Panc1 (cell line): Measurements from ENCODE around the gene C8A. TPM values are rescaled to one million over a fixed set of nuclear protein-coding genes. Genes with fewer than 3 reads are reported as not detected.

ENCODE experiments used
- ATAC-seq: fragments of 200-7000 bp; cut with Tn5 transposase; 2 replicates; pipeline ENCODE4 v1.9.1; 2020; ENCODE audit warnings: mild to moderate bottlenecking, moderate library complexity
- BruUV-seq: library from RNA; stranded (reverse); fragments of 400-500 nt; replicated peaks from 2 replicates; lab custom pipeline; 2021; lab: Mats Ljungman, UMichigan
- CTCF ChIA-PET: fragments of 300-600 bp; sonication (Branson Sonifier 250); formaldehyde crosslinking; loops from one replicate; lab custom pipeline; 2022; ENCODE audit warnings: antibody characterized with exemption; lab: Charles Lee
- POLR2A ChIA-PET: fragments of 300-600 bp; sonication (Branson Sonifier 250); formaldehyde crosslinking; loops from one replicate; lab custom pipeline; 2022; ENCODE audit warnings: antibody characterized with exemption; lab: Charles Lee
- DNase-seq: peaks from one replicate; pipeline ENCODE4 v3.0.0-alpha.2; 2010; ENCODE audit warnings: low read depth, low spot score
- H3K27ac ChIP-seq: 2 replicates; pipeline ENCODE4 v1.5.1; 2011; ENCODE audit warnings: mild to moderate bottlenecking, low read length, inconsistent platforms
- H3K27me3 ChIP-seq: fragments of 200-500 bp; sonication (Bioruptor generic); 2 replicates; pipeline ENCODE4 v1.6.0; 2014; ENCODE audit warnings: low read length, inconsistent platforms; ENCODE audit not compliant: control insufficient read depth, insufficient read depth
- H3K36me3 ChIP-seq: fragments of 200-500 bp; sonication (Bioruptor generic); 2 replicates; pipeline ENCODE4 v1.5.1; 2014; ENCODE audit warnings: inconsistent platforms, mild to moderate bottlenecking, low read length, moderate library complexity; ENCODE audit not compliant: control insufficient read depth, insufficient read depth
- H3K4me1 ChIP-seq: 2 replicates; pipeline ENCODE4 v1.5.1; 2011; ENCODE audit warnings: inconsistent platforms, mild to moderate bottlenecking, low read length, moderate library complexity; ENCODE audit not compliant: control insufficient read depth, insufficient read depth
- H3K4me3 ChIP-seq, 2 experiments: 2 replicates each; pipeline ENCODE4 v1.5.1; 2011 to 2012; ENCODE audit warnings: low read depth in 2 of 2, low read length in 2 of 2, mild to moderate bottlenecking in 2 of 2, inconsistent platforms in 1 of 2, moderate library complexity in 1 of 2
- H3K9me3 ChIP-seq: fragments of 200-500 bp; sonication (Bioruptor generic); 2 replicates; pipeline ENCODE4 v1.5.1; 2014; ENCODE audit warnings: low read depth, mild to moderate bottlenecking, inconsistent platforms, low read length, moderate library complexity; ENCODE audit not compliant: control insufficient read depth, insufficient read depth
- CTCF ChIP-seq: fragments of 450-650 bp; IDR thresholded peaks from 2 replicates; pipeline ENCODE4 v1.5.1; 2017; ENCODE audit warnings: mild to moderate bottlenecking
- POLR2AphosphoS5 ChIP-seq: IDR thresholded peaks from 2 replicates; pipeline ENCODE4 v1.6.1; 2012; ENCODE audit warnings: mild to moderate bottlenecking, low read depth, low read length, moderate library complexity
- REST ChIP-seq, 2 experiments: IDR thresholded peaks; 2 replicates each; pipeline ENCODE4 v1.6.1; 2011 to 2012; ENCODE audit warnings: low read depth in 2 of 2, control low read depth in 1 of 2, low read length in 1 of 2, mild to moderate bottlenecking in 1 of 2, moderate library complexity in 1 of 2; ENCODE audit not compliant: insufficient read depth in 1 of 2
- SIN3A ChIP-seq: IDR thresholded peaks from 2 replicates; pipeline ENCODE4 v1.6.1; 2012; ENCODE audit warnings: low read depth, mild to moderate bottlenecking, low read length, moderate library complexity, borderline replicate concordance; ENCODE audit not compliant: insufficient read depth
- TCF7L2 ChIP-seq: IDR thresholded peaks from 2 replicates; pipeline ENCODE4 v1.6.1; 2011; ENCODE audit warnings: mild to moderate bottlenecking, low read depth, low read length, inconsistent platforms
- in situ Hi-C: cut with HindIII; loops from 2 replicates; pipeline ENCODE4 v1.10.0; 2016; ENCODE audit warnings: low sequenced_read_pairs, low pct_unique_long_range_greater_than_20kb
- intact Hi-C: fragments of 100-400 bp; cut with micrococcal nuclease; formaldehyde crosslinking; loops from one replicate; pipeline ENCODE4 v1.10.0; 2022; ENCODE audit not compliant: unreplicated experiment
- total RNA-seq: library from RNA; stranded (reverse); gene quantifications from one replicate; pipeline ENCODE4 v1.2.1, GENCODE V29; 2021; ENCODE audit not compliant: unreplicated experiment

The C8A gene
- total RNA-seq, 1 experiment from 2014 or later: not detected

- intact Hi-C loops: no loop called here
- Histone ChIP-seq H3K27me3 (no peaks in the 10 kb centered on the region; the same call in 1 of the 2 replicates), H3K9me3 (no peaks in the 10 kb centered on the region), H3K27ac (no peak overlapping the region), H3K4me1 (no peaks in the 10 kb centered on the region), H3K4me3 (no peak overlapping the region), H3K36me3 (no peaks in the 10 kb centered on the region)
- TF ChIP-seq REST (IDR thresholded peaks at IDR 0.05; ENCODE audit: insufficient read depth in 1 of 2, low read depth in 2 of 2, low read length in 1 of 2) (no peak), POLR2AphosphoS5 (no peak), CTCF (no peak), TCF7L2 (no peak), SIN3A (no peak)
- no TSS peak for BruUV-seq
- ATAC-seq: no peak
- no peak for DNase-seq
- ChIA-PET POLR2A (no interaction called here), CTCF (no interaction called here)
- in situ Hi-C loops: no loop called here
These were observed 12.9 kb downstream of the C8A start for GRCh38 chr1:56867491-56867890.

- no peak overlapping the region for H3K4me3 ChIP-seq
- BruUV-seq: no TSS peak
- in situ Hi-C loops: no loop called here
- no peaks in the 10 kb centered on the region; the same call in 1 of the 2 replicates for H3K27me3 ChIP-seq
- no peak for DNase-seq
- TF ChIP-seq REST (IDR thresholded peaks at IDR 0.05; ENCODE audit: insufficient read depth in 1 of 2, low read depth in 2 of 2, low read length in 1 of 2): no peak
- TF ChIP-seq POLR2AphosphoS5: no peak
- no peak for TF ChIP-seq TCF7L2
- TF ChIP-seq CTCF: no peak
- TF ChIP-seq SIN3A: no peak
- CTCF ChIA-PET: no interaction called here
- POLR2A ChIA-PET: no interaction called here
- no peaks in the 10 kb centered on the region for H3K9me3 ChIP-seq
- no peak overlapping the region for H3K27ac ChIP-seq
- intact Hi-C loops: no loop called here
- no peaks in the 10 kb centered on the region for H3K36me3 ChIP-seq
- no peaks in the 10 kb centered on the region for H3K4me1 ChIP-seq
- ATAC-seq: no peak
These were observed 14.2 kb downstream of the C8A start for GRCh38 chr1:56868761-56869160.
